Pulmonary artery endothelial cell (primary cell): Measurements from ENCODE around the gene C11orf24. TPM values are rescaled to one million over a fixed set of nuclear protein-coding genes. Genes with fewer than 3 reads are reported as not detected.
"Not testable (repeated sequence)": the region's sequence is repeated elsewhere in the genome, so short reads cannot be mapped to it uniquely, and the experiment has no call there.

Experiments
- DNase-seq: peaks from one replicate; pipeline ENCODE4 v3.0.0-alpha.2; 2011; ENCODE audit warnings: low read depth, low spot score
- total RNA-seq: library from RNA; depleted of rRNA; stranded (reverse); fragments of >200 nt; gene quantifications from 2 replicates; pipeline ENCODE4 v1.2.3, GENCODE V29; 2014

C11orf24 gene
- total RNA-seq, 1 donor from 2014 or later: 9.7 TPM

- DNase-seq: not testable (repeated sequence)
Measured at GRCh38 chr11:68299517-68299879, 27.7 kb upstream of the C11orf24 start.

GRCh38 chr11:68298659-68299516 lies 27.1 kb upstream of the C11orf24 start:
- no peak for DNase-seq

- no peak for DNase-seq
Measured at GRCh38 chr11:68297812-68298658, 26.3 kb upstream of the C11orf24 start.

GRCh38 chr11:68297494-68297811 lies 25.7 kb upstream of the C11orf24 start:
- DNase-seq: no peak

GRCh38 chr11:68297052-68297378 lies 25.2 kb upstream of the C11orf24 start:
- DNase-seq: no peak

- DNase-seq: no peak
Measured at GRCh38 chr11:68296344-68297051, 24.7 kb upstream of the C11orf24 start.

GRCh38 chr11:68295940-68296339 lies 24.2 kb upstream of the C11orf24 start:
- DNase-seq: no peak

GRCh38 chr11:68295271-68295670 lies 23.5 kb upstream of the C11orf24 start:
- no peak for DNase-seq

GRCh38 chr11:68293708-68294107 lies 21.9 kb upstream of the C11orf24 start:
- DNase-seq: no peak

GRCh38 chr11:68289456-68289855 lies 17.7 kb upstream of the C11orf24 start:
- DNase-seq: no peak

GRCh38 chr11:68287419-68287818 lies 15.6 kb upstream of the C11orf24 start:
- DNase-seq: no peak

GRCh38 chr11:68284588-68284987 lies 12.8 kb upstream of the C11orf24 start:
- DNase-seq: not testable (repeated sequence)

GRCh38 chr11:68282861-68283230 lies 11.1 kb upstream of the C11orf24 start:
- no peak for DNase-seq

- DNase-seq: no peak
Measured at GRCh38 chr11:68282141-68282860, 10.5 kb upstream of the C11orf24 start.

- no peak for DNase-seq
Measured at GRCh38 chr11:68279676-68280075, 7.9 kb upstream of the C11orf24 start.

GRCh38 chr11:68276861-68277260 lies 5.1 kb upstream of the C11orf24 start:
- no peak for DNase-seq

GRCh38 chr11:68275721-68276507 lies 4.1 kb upstream of the C11orf24 start:
- no peak for DNase-seq

- DNase-seq: no peak
Measured at GRCh38 chr11:68274306-68274705, 2.5 kb upstream of the C11orf24 start.

- DNase-seq: no peak
Measured at GRCh38 chr11:68273026-68273738, 1.4 kb upstream of the C11orf24 start.
